ENCODE measurements around the gene PCDHB7.
A peak's percentile ranks its signal among the peaks of the same experiment; 100 is the strongest.
"Not testable (repeated sequence)": the region's sequence is repeated elsewhere in the genome, so short reads cannot be mapped to it uniquely, and the experiment has no call there.

The PCDHB7 gene

DNA sequence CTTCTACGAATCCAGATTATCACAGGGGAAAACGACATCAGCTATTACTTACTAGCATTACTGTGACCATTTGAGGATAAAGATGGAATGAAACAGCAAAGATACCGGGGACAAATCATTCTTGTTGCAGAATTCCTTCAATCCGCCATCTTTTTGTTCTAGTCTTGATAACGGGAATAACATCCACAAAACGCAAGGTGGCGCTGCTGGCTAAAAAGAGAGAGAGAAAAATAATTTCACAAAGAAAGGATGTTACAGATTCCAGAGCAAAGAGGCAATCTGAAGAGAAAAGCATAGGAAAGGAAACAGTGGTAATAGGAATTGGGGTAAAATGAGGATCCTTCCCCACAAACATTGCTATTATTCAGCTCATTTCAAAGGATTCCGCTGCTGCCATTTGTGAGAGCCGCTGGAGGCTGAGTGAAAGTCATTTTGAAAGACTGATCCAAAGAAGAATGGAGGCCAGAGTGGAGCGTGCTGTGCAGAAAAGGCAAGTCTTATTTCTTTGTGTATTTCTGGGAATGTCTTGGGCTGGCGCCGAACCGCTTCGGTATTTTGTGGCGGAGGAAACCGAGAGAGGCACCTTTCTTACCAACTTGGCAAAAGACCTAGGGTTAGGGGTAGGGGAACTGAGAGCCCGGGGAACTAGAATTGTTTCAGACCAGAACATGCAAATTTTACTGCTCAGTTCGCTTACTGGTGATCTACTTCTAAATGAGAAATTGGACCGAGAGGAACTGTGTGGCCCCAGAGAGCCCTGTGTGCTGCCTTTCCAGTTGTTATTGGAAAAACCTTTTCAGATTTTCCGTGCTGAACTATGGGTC, at the start of gene PCDHB7:
PCDHB7 (plus strand) TSS at position 264 of the 824 bp plus-strand sequence; CDS start at position 456, 192 bp downstream.
- DNase-seq (ENCODE audit: low spot score) = no peak

- DNase-seq (ENCODE audit: low spot score) = not testable (repeated sequence)
These were observed 48.9 kb upstream of the PCDHB7 start for GRCh38 chr5:141123396-141124135.

- no peak for DNase-seq (ENCODE audit: low spot score)
These were observed 45.1 kb upstream of the PCDHB7 start for GRCh38 chr5:141127305-141127704.

GRCh38 chr5:141135030-141135717, 37.3 kb upstream of the PCDHB7 start, which contains the start of gene PCDHB5:
Gene PCDHB5 (plus strand): TSS chr5:141135206. CDS start chr5:141135435, 229 bp downstream.
- peak; percentile 7 for DNase-seq (ENCODE audit: low spot score)

DNA sequence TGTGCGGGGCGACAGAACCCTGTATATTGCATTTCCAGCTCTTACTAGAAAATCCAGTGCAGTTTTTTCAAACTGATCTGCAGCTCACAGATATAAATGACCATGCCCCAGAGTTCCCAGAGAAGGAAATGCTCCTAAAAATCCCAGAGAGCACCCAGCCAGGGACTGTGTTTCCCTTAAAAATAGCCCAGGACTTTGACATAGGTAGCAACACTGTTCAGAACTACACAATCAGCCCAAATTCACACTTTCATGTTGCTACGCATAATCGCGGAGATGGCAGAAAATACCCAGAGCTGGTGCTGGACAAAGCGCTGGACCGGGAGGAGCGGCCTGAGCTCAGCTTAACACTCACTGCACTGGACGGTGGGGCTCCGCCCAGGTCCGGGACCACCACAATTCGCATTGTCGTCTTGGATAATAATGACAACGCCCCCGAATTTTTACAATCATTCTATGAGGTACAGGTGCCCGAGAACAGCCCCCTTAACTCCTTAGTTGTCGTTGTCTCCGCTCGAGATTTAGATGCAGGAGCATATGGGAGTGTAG, 36.7 kb upstream of the PCDHB7 start:
- no peak for DNase-seq (ENCODE audit: low spot score)

- not testable (repeated sequence) for DNase-seq (ENCODE audit: low spot score)
These were observed 35.1 kb upstream of the PCDHB7 start for GRCh38 chr5:141137346-141137745.

DNA sequence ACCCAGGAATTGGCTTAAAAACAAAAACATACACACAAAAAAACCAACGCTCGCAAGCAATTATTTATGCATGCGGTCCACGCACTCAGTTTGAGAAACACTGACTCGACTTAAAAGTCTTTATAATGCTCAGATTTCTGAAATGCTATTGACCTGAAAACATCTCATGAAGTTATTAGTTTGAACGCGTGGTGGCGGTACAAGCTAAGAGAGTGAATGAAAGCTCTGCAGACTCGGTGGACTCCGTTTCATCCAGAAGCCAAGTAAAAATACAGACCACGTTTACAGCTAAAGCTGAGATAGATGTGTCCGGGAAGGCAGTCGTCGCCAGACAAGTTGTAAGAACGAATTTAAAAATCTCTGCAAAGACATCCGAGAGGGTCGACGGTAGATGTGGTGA, 22.6 kb upstream of the PCDHB7 start, which contains the start of gene PCDHB6:
PCDHB6 (plus strand) TSS at position 246 of the 400 bp plus-strand sequence. CDS start 201 bp downstream, outside the sequence.
- peak; percentile 1 for DNase-seq (ENCODE audit: low spot score)

GRCh38 chr5:141150224-141150992, 22.0 kb upstream of the PCDHB7 start:
- no peak for DNase-seq (ENCODE audit: low spot score)

GRCh38 chr5:141150993-141151325, 21.5 kb upstream of the PCDHB7 start:
- DNase-seq (ENCODE audit: low spot score) = no peak

DNA sequence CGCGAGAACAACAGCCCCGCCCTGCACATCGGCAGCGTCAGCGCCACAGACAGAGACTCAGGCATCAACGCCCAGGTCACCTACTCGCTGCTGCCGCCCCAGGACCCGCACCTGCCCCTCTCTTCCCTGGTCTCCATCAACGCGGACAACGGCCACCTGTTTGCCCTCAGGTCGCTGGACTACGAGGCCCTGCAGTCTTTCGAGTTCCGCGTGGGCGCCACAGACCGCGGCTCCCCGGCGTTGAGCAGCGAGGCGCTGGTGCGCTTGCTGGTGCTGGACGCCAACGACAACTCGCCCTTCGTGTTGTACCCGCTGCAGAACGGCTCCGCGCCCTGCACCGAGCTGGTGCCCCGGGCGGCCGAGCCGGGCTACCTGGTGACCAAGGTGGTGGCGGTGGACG, 20.8 kb upstream of the PCDHB7 start:
- DNase-seq (ENCODE audit: low spot score) = not testable (repeated sequence)

- not testable (repeated sequence) for DNase-seq (ENCODE audit: low spot score)
These were observed 20.3 kb upstream of the PCDHB7 start for GRCh38 chr5:141152096-141152495.

DNA sequence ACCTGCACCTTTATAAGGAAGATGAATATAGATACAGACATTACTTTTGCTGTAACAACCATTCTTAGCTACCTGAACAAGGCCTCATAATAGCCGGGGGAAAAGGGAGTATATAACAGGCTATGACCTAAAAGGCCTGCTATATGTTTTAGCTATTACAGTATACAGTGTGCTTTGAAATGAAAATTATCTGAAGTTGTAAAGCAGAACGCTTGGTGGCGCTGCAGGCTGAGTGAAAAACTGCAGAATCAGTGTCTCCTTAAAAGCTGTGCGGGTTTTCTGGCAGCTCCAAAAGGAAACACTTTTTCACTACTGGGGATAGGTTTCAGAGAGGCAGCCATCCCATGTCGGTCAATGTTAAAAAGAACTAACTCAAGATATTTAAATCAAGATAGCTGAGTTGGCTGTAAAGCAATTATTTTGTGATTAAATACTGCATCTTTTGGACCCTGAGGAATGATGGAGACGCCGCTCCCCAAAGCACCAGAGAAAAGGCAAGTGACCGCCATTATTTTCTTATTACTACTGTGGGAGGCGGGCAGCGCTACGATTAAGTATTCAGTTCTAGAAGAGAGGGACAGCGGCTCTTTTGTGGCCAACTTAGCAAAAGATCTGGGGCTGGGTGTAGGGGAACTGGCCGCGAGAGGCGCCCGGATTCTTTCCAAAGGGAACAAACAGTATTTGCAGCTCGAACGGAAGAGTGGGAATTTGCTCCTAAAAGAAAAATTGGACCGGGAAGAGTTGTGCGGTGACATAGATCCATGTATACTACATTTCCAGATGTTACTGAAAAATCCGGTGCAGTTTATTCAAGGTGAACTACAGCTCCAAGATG, 16.7 kb upstream of the PCDHB7 start:
- no peak for DNase-seq (ENCODE audit: low spot score)

- DNase-seq (ENCODE audit: low spot score) = not testable (repeated sequence)
These were observed 15.1 kb upstream of the PCDHB7 start for GRCh38 chr5:141157356-141157755.

GRCh38 chr5:141157901-141158300, 14.5 kb upstream of the PCDHB7 start:
- not testable (repeated sequence) for DNase-seq (ENCODE audit: low spot score)

GRCh38 chr5:141174291-141175104, 2.1 kb downstream of the PCDHB7 start:
- DNase-seq (ENCODE audit: low spot score) = not testable (repeated sequence)

DNA sequence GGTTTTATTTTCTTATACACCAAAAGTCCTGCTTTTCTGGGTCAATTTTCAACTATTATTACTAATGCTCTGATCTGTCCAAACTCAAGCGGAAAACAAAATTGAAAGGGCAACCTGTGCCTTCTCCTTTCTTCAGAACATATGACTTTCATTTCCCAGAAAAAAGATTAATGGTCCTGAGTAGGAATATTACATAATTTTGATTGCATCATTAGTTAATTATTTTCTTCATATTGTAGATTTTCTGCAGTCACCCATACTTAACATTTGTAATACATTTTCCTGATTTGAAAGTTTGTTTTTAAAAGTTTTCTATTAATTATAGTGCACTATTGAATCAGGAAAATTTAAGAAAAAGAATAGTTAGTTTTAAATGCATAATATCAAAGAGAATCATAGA, 3.5 kb downstream of the PCDHB7 start:
- no peak for DNase-seq (ENCODE audit: low spot score)

- not testable (repeated sequence) for DNase-seq (ENCODE audit: low spot score)
These were observed 5.2 kb downstream of the PCDHB7 start, which contains the start of gene PCDHB8 for GRCh38 chr5:141177577-141178191. Gene PCDHB8 (plus strand): TSS chr5:141177790. CDS start chr5:141178035, 245 bp downstream.

- not testable (repeated sequence) for DNase-seq (ENCODE audit: low spot score)
These were observed 6.9 kb downstream of the PCDHB7 start for GRCh38 chr5:141179371-141179770.

DNA sequence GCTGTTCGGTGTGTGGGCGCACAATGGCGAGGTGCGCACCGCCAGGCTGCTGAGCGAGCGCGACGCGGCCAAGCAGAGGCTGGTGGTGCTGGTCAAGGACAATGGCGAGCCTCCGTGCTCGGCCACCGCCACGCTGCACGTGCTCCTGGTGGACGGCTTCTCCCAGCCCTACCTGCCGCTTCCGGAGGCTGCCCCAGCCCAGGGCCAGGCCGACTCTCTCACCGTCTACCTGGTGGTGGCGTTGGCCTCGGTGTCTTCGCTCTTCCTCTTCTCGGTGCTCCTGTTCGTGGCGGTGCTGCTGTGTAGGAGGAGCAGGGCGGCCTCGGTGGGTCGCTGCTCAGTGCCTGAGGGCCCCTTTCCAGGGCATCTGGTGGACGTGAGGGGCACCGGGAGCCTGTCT, 7.4 kb downstream of the PCDHB7 start:
- DNase-seq (ENCODE audit: low spot score) = not testable (repeated sequence)
